Measurements from ENCODE around the gene LRIG1.

- TF ChIP-seq CTCF (IDR thresholded peaks at IDR 0.05; ENCODE audit: low read depth, low read length) = no peak
- TF ChIP-seq EZH2phosphoT487 (IDR thresholded peaks at IDR 0.05; ENCODE audit: low read depth) = no peak
Measured at GRCh38 chr3:66376568-66376967, 124.3 kb downstream of the LRIG1 start.

Measured in OCI-LY3 (cell line).